Measurements from ENCODE around the gene NDUFAF4. TPM values are rescaled to one million over a fixed set of nuclear protein-coding genes. Genes with fewer than 3 reads are reported as not detected.

NDUFAF4 gene
- total RNA-seq: 21.2 and 54.7 TPM in 2 replicates

GRCh38 chr6:96897396-96898240 lies at the start of gene NDUFAF4:
NDUFAF4 (minus strand) TSS chr6:96897891; CDS start chr6:96897801, 90 bp downstream.
- peak; percentile 35 for DNase-seq (ENCODE audit: low read depth)
- peak; percentile 83 for TF ChIP-seq CTCF (conservative IDR thresholded peaks at IDR 0.05; ENCODE audit: low read depth, low read length)
- H3K4me3 ChIP-seq (ENCODE audit: low read depth, low read length): peak within 1 kb of the TSS; percentile 96

GRCh38 chr6:96947055-96947454 lies 49.4 kb upstream of the NDUFAF4 start:
- no peak for TF ChIP-seq CTCF (conservative IDR thresholded peaks at IDR 0.05; ENCODE audit: low read depth, low read length)
- no peak overlapping the region for H3K4me3 ChIP-seq (ENCODE audit: low read depth, low read length)
- DNase-seq (ENCODE audit: low read depth): peak; percentile 37

- DNase-seq (ENCODE audit: low read depth): no peak
- TF ChIP-seq CTCF (conservative IDR thresholded peaks at IDR 0.05; ENCODE audit: low read depth, low read length): no peak
- H3K4me3 ChIP-seq (ENCODE audit: low read depth, low read length): no peak overlapping the region
Measured at GRCh38 chr6:96943555-96944215, 46.0 kb upstream of the NDUFAF4 start.

- H3K4me3 ChIP-seq (ENCODE audit: low read depth, low read length): no peak overlapping the region
- no peak for TF ChIP-seq CTCF (conservative IDR thresholded peaks at IDR 0.05; ENCODE audit: low read depth, low read length)
- DNase-seq (ENCODE audit: low read depth): no peak
Measured at GRCh38 chr6:96942676-96943075, 45.0 kb upstream of the NDUFAF4 start.

- H3K4me3 ChIP-seq (ENCODE audit: low read depth, low read length): no peak overlapping the region
- no peak for TF ChIP-seq CTCF (conservative IDR thresholded peaks at IDR 0.05; ENCODE audit: low read depth, low read length)
- no peak for DNase-seq (ENCODE audit: low read depth)
Measured at GRCh38 chr6:96940322-96940721, 42.6 kb upstream of the NDUFAF4 start.

GRCh38 chr6:96939007-96939805 lies 41.5 kb upstream of the NDUFAF4 start:
- no peak for TF ChIP-seq CTCF (conservative IDR thresholded peaks at IDR 0.05; ENCODE audit: low read depth, low read length)
- DNase-seq (ENCODE audit: low read depth): peak; percentile 59
- no peak overlapping the region for H3K4me3 ChIP-seq (ENCODE audit: low read depth, low read length)
